Neural crest cell (in vitro differentiated cells): ENCODE measurements around the gene HPS5. TPM values are rescaled to one million over a fixed set of nuclear protein-coding genes. Genes with fewer than 3 reads are reported as not detected.
"Not testable (repeated sequence)": the region's sequence is repeated elsewhere in the genome, so short reads cannot be mapped to it uniquely, and the experiment has no call there.

Experiments used
- DNase-seq: peaks from one replicate; pipeline ENCODE4 v3.0.0; 2021; ENCODE audit warnings: low read depth, mixed read lengths, low spot score
- H3K27ac Mint-ChIP-seq: one replicate; pipeline ENCODE4 v1.8.0; 2021; ENCODE audit warnings: mild to moderate bottlenecking, mixed read lengths; ENCODE audit not compliant: unreplicated experiment
- H3K27me3 Mint-ChIP-seq: 2 replicates; pipeline ENCODE4 v1.8.0; 2021; ENCODE audit warnings: low read depth, mild to moderate bottlenecking, mixed read lengths
- H3K36me3 Mint-ChIP-seq: 2 replicates; pipeline ENCODE4 v1.8.0; 2021; ENCODE audit warnings: low read depth, mild to moderate bottlenecking, mixed read lengths
- H3K4me1 Mint-ChIP-seq: 2 replicates; pipeline ENCODE4 v1.8.0; 2021; ENCODE audit warnings: mixed read lengths
- H3K4me3 Mint-ChIP-seq: one replicate; pipeline ENCODE4 v1.8.0; 2021; ENCODE audit warnings: mild to moderate bottlenecking, mixed read lengths
- H3K9me3 Mint-ChIP-seq: 2 replicates; pipeline ENCODE4 v1.8.0; 2021; ENCODE audit warnings: mixed read lengths
- CTCF ChIP-seq: fragments of 200-600 bp; sonication (generic); conservative IDR thresholded peaks from 2 replicates; pipeline ENCODE4 v1.5.0; 2021; ENCODE audit warnings: antibody characterized with exemption, mild to moderate bottlenecking
- total RNA-seq: library from RNA; stranded (reverse); gene quantifications from 2 replicates; pipeline ENCODE4 v1.2.1, GENCODE V29; 2021

HPS5 gene
- total RNA-seq, 1 donor from 2014 or later: 24.2 TPM

DNA sequence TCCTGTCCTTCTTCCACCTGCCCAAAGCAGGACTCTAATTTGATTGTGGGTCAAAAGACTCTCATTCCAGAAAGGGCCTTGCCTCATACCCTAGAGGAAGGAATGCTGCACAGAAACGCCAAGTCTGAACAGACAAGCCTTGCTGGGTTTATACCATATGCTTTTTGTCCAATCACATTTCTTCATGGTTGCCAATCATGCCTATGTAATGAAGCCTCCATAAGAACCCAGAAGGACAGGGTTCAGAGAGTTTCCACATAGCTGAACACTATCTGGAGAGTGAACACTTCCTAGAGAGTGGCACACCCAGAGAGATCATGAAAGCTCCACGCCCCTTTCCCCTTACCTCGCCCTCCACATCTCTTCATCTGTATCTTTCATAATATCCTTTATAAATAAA lies 68.7 kb downstream of the HPS5 start:
- H3K4me3 Mint-ChIP-seq: no peak overlapping the region
- no peak for DNase-seq
- no peaks in the 10 kb centered on the region for H3K9me3 Mint-ChIP-seq
- no peak overlapping the region for H3K27ac Mint-ChIP-seq
- H3K27me3 Mint-ChIP-seq: no peaks in the 10 kb centered on the region
- no peak for TF ChIP-seq CTCF
- no peaks in the 10 kb centered on the region for H3K36me3 Mint-ChIP-seq
- no peaks in the 10 kb centered on the region for H3K4me1 Mint-ChIP-seq

DNA sequence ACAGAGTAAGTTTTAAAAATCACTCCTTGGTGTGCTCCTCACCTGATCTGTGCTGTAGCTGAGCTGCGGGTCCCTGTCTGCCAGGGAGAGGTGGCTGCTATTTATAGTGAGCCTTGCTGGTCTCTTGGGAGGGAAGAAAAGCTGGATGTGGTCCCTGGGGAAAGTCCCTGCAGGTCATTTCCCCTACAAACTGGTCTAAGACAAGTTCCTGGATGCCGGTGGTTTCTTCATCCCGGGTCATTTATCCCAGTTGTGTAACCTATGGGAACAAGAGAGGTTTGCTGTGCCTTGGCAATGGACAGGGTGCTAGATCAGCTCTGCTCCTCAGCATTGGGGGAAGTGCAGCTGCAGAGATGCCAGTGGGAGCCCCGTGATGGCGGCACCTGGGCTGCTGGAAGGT lies 73.4 kb downstream of the HPS5 start, which contains the start of gene SAA2:
Gene SAA2 (minus strand): TSS at position 108 of the 400 bp plus-strand sequence. CDS start 657 bp downstream, outside the sequence.
- no peak for TF ChIP-seq CTCF
- Mint-ChIP-seq H3K27me3 (no peaks in the 10 kb centered on the region), H3K4me1 (no peaks in the 10 kb centered on the region), H3K4me3 (no peak within 1 kb of the TSS), H3K9me3 (peaks cover 4% of the 10 kb centered on the region), H3K36me3 (no peaks in the 10 kb centered on the region), H3K27ac (peak within 1 kb of the TSS; percentile 50)
- DNase-seq: no peak

DNA sequence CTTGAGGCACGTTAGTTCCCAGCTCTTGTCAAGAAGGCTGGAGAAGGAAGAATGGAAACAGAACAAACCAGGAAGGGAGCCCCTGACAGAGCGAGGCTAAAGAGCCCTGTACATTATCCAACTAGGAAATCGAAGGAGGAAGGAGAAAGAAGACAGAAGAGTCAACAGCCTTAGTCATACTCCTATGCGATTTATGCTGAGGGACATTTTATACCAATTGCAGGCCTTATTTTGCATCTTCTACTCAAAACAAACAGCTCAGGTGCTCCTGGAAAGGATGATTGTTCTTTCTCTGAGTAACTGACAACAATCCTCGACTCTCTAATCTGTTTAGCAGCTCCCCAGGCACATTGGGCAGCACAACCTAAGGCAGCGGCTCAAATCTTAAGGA lies 74.8 kb downstream of the HPS5 start:
- H3K9me3 Mint-ChIP-seq, H3K27ac Mint-ChIP-seq, H3K4me1 Mint-ChIP-seq, H3K4me3 Mint-ChIP-seq, H3K27me3 Mint-ChIP-seq, DNase-seq, H3K36me3 Mint-ChIP-seq: not testable (repeated sequence)

GRCh38 chr11:18246379-18247190 lies 75.4 kb downstream of the HPS5 start:
- not testable (repeated sequence) for H3K36me3 Mint-ChIP-seq, H3K4me3 Mint-ChIP-seq, H3K27ac Mint-ChIP-seq, DNase-seq, H3K4me1 Mint-ChIP-seq, H3K9me3 Mint-ChIP-seq, H3K27me3 Mint-ChIP-seq

DNA sequence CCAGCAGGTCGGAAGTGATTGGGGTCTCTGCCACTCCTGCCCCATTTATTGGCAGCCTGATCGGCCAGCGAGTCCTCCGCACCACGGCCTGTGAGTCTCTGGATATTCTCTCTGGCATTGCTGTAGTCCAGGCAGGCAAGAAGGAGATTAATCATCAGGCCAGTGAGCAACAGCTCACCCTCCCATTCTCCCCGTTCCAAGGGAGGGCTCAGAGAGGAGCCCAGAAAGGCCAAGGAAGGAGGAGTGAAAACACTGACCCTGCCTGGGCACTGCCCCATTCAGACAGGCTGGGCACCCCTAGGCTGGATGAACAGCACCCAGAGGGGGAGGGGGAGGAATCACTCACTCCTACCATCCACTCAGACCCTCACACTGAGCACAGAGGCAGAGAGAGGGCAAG lies 76.5 kb downstream of the HPS5 start:
- H3K27me3 Mint-ChIP-seq: no peaks in the 10 kb centered on the region
- H3K4me1 Mint-ChIP-seq: no peaks in the 10 kb centered on the region
- H3K36me3 Mint-ChIP-seq: no peaks in the 10 kb centered on the region
- no peak overlapping the region for H3K4me3 Mint-ChIP-seq
- H3K27ac Mint-ChIP-seq: no peak overlapping the region
- no peak for TF ChIP-seq CTCF
- DNase-seq: no peak
- H3K9me3 Mint-ChIP-seq: peaks cover 9% of the 10 kb centered on the region

- peaks cover 9% of the 10 kb centered on the region for H3K9me3 Mint-ChIP-seq
- no peak overlapping the region for H3K27ac Mint-ChIP-seq
- DNase-seq: peak; percentile 47
- H3K36me3 Mint-ChIP-seq: no peaks in the 10 kb centered on the region
- TF ChIP-seq CTCF: peak; percentile 82
- H3K4me1 Mint-ChIP-seq: no peaks in the 10 kb centered on the region
- no peaks in the 10 kb centered on the region for H3K27me3 Mint-ChIP-seq
- no peak overlapping the region for H3K4me3 Mint-ChIP-seq
Observed at GRCh38 chr11:18243783-18244362, 78.1 kb downstream of the HPS5 start.
